Measurements from ENCODE around the gene NOM1.

DNA sequence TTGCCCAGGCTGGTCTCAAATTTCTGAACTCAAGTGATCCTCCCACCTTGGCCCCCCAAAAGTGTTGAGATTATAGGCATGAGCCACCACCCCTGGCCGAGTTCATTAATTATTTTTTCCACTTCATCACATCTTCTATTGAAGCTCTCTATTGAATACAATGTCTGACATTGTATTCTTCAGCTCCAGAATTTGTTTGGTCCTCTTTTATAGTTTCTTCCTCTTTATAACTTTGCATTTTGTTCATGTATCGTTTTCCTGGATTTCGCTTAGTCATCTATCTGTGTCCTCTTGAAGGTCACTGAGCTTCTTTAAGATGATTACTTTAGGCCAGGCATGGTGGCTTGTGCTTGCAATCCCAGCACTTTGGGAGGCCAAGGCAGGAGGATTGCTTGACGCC, 30.2 kb downstream of the NOM1 start:
- TF ChIP-seq, protein P1, sequence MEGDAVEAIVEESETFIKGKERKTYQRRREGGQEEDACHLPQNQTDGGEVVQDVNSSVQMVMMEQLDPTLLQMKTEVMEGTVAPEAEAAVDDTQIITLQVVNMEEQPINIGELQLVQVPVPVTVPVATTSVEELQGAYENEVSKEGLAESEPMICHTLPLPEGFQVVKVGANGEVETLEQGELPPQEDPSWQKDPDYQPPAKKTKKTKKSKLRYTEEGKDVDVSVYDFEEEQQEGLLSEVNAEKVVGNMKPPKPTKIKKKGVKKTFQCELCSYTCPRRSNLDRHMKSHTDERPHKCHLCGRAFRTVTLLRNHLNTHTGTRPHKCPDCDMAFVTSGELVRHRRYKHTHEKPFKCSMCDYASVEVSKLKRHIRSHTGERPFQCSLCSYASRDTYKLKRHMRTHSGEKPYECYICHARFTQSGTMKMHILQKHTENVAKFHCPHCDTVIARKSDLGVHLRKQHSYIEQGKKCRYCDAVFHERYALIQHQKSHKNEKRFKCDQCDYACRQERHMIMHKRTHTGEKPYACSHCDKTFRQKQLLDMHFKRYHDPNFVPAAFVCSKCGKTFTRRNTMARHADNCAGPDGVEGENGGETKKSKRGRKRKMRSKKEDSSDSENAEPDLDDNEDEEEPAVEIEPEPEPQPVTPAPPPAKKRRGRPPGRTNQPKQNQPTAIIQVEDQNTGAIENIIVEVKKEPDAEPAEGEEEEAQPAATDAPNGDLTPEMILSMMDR (IDR thresholded peaks at IDR 0.05), result no peak
- TF ChIP-seq ZFX (IDR thresholded peaks at IDR 0.05; ENCODE audit: borderline replicate concordance), result no peak
